HEK293T (cell line): ENCODE results near the gene MAGEB3.

ENCODE experiments used
- CTCF ChIA-PET: fragments of 350-600 bp; formaldehyde crosslinking; extraction: SDS; loops from one replicate; lab custom pipeline; 2021; ENCODE audit warnings: antibody characterized with exemption, inconsistent platforms; lab: Yijun Ruan, JAX
- POLR2A ChIA-PET: fragments of 350-600 bp; formaldehyde crosslinking; extraction: SDS; loops from one replicate; lab custom pipeline; 2020; ENCODE audit warnings: antibody characterized with exemption, inconsistent platforms; lab: Yijun Ruan, JAX
- DNase-seq: peaks from one replicate; pipeline ENCODE4 v3.0.0; 2012; ENCODE audit warnings: mixed read lengths; ENCODE audit errors: extremely low spot score
- ARNT ChIP-seq: fragments of 450-650 bp; IDR thresholded peaks from 2 replicates; pipeline ENCODE4 v1.6.1; 2017; ENCODE audit warnings: mild to moderate bottlenecking
- BHLHE40 ChIP-seq: fragments of 450-650 bp; IDR thresholded peaks from 2 replicates; pipeline ENCODE4 v1.6.1; 2016; ENCODE audit warnings: mild to moderate bottlenecking, moderate library complexity, borderline replicate concordance
- CTBP1 ChIP-seq: fragments of 450-650 bp; IDR thresholded peaks from 2 replicates; pipeline ENCODE4 v1.6.1; 2016; ENCODE audit warnings: borderline replicate concordance
- ELF4 ChIP-seq: fragments of 450-650 bp; IDR thresholded peaks from 2 replicates; pipeline ENCODE4 v1.6.1; 2017; ENCODE audit warnings: antibody characterized with exemption
- FOXA1 ChIP-seq: fragments of 450-650 bp; IDR thresholded peaks from 2 replicates; pipeline ENCODE4 v1.6.1; 2016; ENCODE audit warnings: mild to moderate bottlenecking
- FOXK2 ChIP-seq: fragments of 450-650 bp; IDR thresholded peaks from 2 replicates; pipeline ENCODE4 v1.6.1; 2016; ENCODE audit warnings: mild to moderate bottlenecking
- FOXM1 ChIP-seq: fragments of 450-650 bp; IDR thresholded peaks from 2 replicates; pipeline ENCODE4 v1.6.1; 2017; ENCODE audit warnings: mild to moderate bottlenecking, borderline replicate concordance
- HDGF ChIP-seq: fragments of 450-650 bp; IDR thresholded peaks from 2 replicates; pipeline ENCODE4 v1.6.1; 2017; ENCODE audit warnings: antibody characterized with exemption, borderline replicate concordance
- L3MBTL2 ChIP-seq: fragments of 450-650 bp; conservative IDR thresholded peaks from 2 replicates; pipeline ENCODE4 v1.6.1; 2016; ENCODE audit warnings: mild to moderate bottlenecking
- LEF1 ChIP-seq: fragments of 450-650 bp; IDR thresholded peaks from 2 replicates; pipeline ENCODE4 v1.6.1; 2017; ENCODE audit warnings: mild to moderate bottlenecking, borderline replicate concordance
- NFRKB ChIP-seq: fragments of 450-650 bp; IDR thresholded peaks from 2 replicates; pipeline ENCODE4 v1.6.1; 2016; ENCODE audit warnings: mild to moderate bottlenecking, moderate library complexity
- SP1 ChIP-seq: fragments of 450-650 bp; IDR thresholded peaks from 2 replicates; pipeline ENCODE4 v1.6.1; 2017
- SUZ12 ChIP-seq: fragments of 450-650 bp; IDR thresholded peaks from 2 replicates; pipeline ENCODE4 v1.6.1; 2016; ENCODE audit warnings: mild to moderate bottlenecking
- TARDBP ChIP-seq: fragments of 450-650 bp; IDR thresholded peaks from 2 replicates; pipeline ENCODE4 v1.6.1; 2016
- ZNF384 ChIP-seq: fragments of 450-650 bp; IDR thresholded peaks from 2 replicates; pipeline ENCODE4 v1.6.1; 2016
- TF ChIP-seq, protein P1 (sequence below): fragments of 450-650 bp; IDR thresholded peaks from 2 replicates; pipeline ENCODE4 v1.6.1; 2016

Gene MAGEB3

DNA sequence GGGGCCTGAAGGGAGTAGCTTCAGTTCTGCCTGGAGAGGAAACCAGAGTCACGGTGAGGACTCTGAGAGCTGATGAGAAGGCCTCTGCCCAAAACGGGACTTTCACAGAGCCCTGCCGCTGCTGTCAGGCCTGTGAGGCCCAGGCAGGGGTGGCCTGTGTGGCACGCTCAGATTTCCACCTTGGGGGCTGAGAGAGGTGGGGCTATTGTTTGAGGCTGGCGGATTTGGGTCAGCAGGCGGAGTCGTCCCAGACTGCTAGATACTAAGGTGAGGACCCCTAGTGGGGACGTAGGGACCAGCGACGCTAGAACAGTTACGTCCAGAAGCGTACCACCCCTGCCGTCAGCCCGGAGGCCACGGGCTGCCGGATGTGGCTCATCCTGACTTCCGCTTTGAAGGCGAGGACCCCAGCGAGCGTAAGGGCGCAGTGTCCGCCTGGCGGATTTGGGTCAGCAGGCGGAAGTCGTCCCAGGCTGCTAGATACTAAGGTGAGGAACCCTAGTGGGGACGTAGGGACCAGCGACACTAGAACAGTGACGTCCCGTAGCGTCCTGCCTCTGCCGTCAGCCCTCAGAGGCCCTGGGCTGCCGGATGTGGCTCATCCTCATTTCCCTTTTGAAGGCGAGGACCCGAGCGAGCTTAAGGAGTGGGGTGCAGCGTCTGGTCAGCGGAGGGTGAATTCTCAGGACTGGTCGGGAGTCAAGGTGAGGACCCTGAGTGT is 16.5 kb downstream of the MAGEB3 start, which contains the start of gene MAGEB1:
TSS of gene MAGEB1 (plus strand) at position 378 of the 721 bp plus-strand sequence. CDS start 3,348 bp downstream, outside the sequence.
- ChIA-PET POLR2A (no interaction called here), CTCF (no interaction called here)
- TF ChIP-seq FOXA1, result no peak
- no peak for TF ChIP-seq ARNT
- no peak for TF ChIP-seq ELF4
- no peak for TF ChIP-seq TARDBP
- peak; percentile 12 for DNase-seq

DNA sequence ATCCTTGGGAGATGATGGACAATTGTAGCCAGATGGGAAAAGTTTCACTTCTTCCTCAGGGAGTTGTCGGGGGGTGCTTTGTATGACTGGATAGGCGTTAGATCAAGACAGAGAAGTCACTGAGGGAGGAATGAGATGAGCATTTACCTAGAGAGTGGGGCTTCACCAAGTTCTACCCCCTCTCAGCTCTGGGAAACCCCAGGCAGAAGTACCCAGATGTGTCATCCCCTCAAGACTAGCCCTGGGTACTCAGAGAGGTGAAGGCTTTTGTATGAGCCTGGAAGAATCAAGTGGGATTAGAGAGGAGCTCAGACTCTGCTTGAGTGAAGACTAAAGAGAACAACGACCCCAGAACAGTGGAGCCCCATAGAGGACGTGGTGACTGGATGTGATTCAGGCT is 18.4 kb downstream of the MAGEB3 start:
- TF ChIP-seq, protein P1, sequence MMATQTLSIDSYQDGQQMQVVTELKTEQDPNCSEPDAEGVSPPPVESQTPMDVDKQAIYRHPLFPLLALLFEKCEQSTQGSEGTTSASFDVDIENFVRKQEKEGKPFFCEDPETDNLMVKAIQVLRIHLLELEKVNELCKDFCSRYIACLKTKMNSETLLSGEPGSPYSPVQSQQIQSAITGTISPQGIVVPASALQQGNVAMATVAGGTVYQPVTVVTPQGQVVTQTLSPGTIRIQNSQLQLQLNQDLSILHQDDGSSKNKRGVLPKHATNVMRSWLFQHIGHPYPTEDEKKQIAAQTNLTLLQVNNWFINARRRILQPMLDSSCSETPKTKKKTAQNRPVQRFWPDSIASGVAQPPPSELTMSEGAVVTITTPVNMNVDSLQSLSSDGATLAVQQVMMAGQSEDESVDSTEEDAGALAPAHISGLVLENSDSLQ, result no peak
- TF ChIP-seq SUZ12, result no peak
- DNase-seq, result no peak
- ChIA-PET POLR2A (no interaction called here), CTCF (no interaction called here)

DNA sequence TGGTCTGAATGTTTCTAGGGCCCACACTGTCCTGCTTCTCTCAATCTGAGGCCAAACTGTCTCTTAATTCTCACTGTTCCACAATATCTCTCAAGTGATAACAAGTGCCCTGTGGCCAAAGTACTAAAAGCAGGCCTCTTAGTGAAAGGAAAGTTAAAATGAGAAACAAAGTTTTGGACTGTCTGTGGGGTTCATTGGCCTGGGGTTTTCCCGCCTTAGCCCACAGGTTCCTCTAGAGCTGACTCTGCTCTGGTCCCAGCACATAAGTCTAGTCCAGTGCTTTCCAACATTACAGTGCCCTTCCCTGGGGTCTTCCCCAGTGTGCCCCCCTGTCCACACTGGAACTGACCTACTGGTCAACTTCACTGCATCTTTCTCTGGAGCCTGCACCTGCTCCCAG is 22.8 kb downstream of the MAGEB3 start:
- no peak for DNase-seq
- POLR2A ChIA-PET, result no interaction called here
- CTCF ChIA-PET, result no interaction called here
- TF ChIP-seq ZNF384 (no peak), ELF4 (no peak), FOXA1 (no peak), L3MBTL2 (no peak), LEF1 (no peak), HDGF (no peak), FOXK2 (no peak), CTBP1 (no peak), ARNT (no peak), TARDBP (no peak), NFRKB (no peak), FOXM1 (no peak), SUZ12 (no peak)

DNA sequence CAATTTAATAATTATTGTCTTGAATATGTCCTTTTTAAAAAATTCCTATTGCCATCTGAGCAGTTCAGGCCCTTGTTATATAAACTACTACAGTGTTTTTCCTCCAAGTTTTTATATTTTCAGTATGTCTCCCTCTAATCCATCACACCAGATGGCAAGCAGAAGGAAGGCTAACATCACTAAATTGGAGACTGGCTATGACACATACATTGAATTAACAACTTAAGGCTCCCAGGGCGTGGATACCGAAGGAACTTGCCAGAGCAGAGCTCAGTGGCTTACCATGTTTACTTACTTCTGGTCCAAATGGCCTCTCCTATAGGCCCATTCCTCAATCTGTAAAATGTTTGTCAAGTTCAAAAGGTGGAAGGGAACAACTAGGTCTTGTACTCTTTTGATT is 29.5 kb downstream of the MAGEB3 start:
- TF ChIP-seq FOXK2, result no peak
- TF ChIP-seq ELF4, result no peak
- TF ChIP-seq, protein P1, result no peak
- TF ChIP-seq HDGF, result no peak
- TF ChIP-seq NFRKB, result no peak
- TF ChIP-seq BHLHE40, result no peak
- TF ChIP-seq FOXA1, result no peak
- no peak for TF ChIP-seq TARDBP
- TF ChIP-seq SP1, result no peak
- TF ChIP-seq ZNF384, result no peak
- TF ChIP-seq ARNT, result no peak
- DNase-seq, result no peak
- ChIA-PET POLR2A (no interaction called here), CTCF (no interaction called here)

DNA sequence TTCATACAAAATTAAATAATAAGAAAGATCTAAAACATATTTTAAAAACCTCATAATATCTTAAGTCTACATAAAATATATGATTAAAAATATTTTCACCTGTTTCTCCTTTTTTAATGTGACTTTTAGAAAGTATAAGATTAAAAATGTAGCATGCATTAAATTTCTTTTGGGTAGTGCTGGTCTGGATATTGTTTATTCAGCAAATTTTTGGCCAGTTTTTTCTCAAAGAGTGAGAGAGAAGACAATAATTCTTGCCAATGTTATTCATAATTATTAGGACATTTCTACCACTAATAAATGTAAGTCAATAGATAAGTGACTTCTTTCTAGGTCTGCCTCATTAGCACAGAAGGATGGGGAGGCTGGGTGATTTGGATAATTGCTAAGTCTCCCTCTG is 30.6 kb downstream of the MAGEB3 start:
- TF ChIP-seq CTBP1 (no peak), ARNT (no peak), FOXK2 (no peak), ZNF384 (no peak), L3MBTL2 (no peak), SUZ12 (no peak), NFRKB (no peak), ELF4 (no peak), HDGF (no peak), FOXM1 (no peak), FOXA1 (no peak), TARDBP (no peak)
- TF ChIP-seq, protein P1, result no peak
- ChIA-PET POLR2A (no interaction called here), CTCF (no interaction called here)
- no peak for DNase-seq

DNA sequence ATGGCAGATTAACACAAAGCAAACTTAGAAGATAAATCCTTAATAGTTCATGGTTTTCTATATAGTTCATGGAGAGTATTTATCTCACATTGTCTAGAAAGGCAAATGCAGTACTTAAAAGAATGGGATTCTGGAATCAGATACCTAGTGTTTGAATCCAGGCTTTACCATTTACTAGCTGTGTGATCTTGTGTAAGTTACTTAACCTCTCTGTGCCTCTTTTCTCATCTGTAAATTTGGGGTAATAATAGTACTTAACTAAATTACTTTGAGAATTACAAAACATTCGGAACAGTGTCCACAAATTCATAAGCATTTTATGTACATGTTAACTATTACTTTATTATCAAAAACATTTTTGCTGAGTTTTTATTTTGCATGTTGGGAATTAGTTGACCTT is 32.3 kb downstream of the MAGEB3 start:
- CTCF ChIA-PET, result interaction anchor here (0.7 kb wide), 1 partner anchor 244 kb away, joined by 3 read pairs; no protein-coding TSS in a partner anchor
- POLR2A ChIA-PET, result no interaction called here
- no peak for DNase-seq

More for the DNA sequence above, 32.3 kb downstream of the MAGEB3 start:
- no peak for TF ChIP-seq FOXK2
- TF ChIP-seq TARDBP, result no peak
- TF ChIP-seq FOXM1, result no peak
- no peak for TF ChIP-seq FOXA1
- TF ChIP-seq L3MBTL2, result no peak
- TF ChIP-seq ARNT, result no peak
- no peak for TF ChIP-seq SUZ12
- no peak for TF ChIP-seq CTBP1
- no peak for TF ChIP-seq SP1
- TF ChIP-seq, protein P1, result no peak
- no peak for TF ChIP-seq ZNF384
- TF ChIP-seq BHLHE40, result no peak
- TF ChIP-seq LEF1, result no peak
- TF ChIP-seq NFRKB, result no peak
- TF ChIP-seq HDGF, result no peak
